ENCODE results near the gene IL1RN.

The IL1RN gene

DNA sequence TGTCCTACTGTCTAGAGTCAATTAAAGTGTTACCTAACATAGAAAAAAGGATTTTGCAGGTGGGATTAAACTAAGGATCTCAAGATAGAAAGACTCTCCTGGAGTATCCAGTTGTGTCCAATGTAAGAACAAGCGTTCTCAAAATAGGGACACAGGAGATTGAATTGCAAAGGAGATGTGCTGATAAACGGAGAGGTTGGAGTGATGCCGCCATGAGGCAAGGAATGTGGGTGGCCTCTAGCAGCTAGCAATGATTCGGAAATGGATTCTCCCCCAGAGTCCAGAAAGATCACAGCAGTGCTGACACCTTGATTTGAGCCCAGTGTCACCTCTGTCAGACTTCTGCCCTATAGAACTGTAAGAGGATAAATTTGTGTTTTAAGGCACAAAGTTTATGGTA, 24.1 kb upstream of the IL1RN start:
- no peak for DNase-seq (ENCODE audit: low read depth, low spot score)

DNA sequence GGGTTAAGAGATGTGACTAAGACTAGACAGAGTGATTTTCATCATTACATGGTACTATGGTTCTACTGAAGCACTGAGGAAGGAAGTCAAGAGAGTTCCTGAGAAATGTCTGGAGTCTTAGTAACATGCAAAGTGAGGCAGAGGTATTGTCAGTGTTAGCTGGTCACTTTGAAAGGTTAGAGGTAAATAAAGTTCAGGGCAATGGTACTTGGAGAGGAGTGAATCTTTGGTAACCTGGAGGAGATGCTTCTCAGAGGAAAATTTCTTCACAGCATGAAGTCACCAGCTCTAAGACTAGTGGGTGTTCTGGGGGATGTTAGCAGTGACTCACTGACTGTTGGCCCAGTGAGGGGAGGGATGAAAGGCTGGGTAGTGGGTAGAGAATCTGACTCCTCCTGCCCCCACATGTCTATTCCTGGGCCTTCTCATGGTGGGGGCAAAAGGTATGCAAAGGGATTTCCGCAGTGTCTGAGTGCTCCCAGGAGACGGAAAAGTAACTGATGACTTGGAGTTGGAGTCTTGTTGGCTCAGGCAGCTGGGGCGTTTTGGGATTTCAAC, 23.3 kb upstream of the IL1RN start:
- DNase-seq (ENCODE audit: low read depth, low spot score) = no peak

DNA sequence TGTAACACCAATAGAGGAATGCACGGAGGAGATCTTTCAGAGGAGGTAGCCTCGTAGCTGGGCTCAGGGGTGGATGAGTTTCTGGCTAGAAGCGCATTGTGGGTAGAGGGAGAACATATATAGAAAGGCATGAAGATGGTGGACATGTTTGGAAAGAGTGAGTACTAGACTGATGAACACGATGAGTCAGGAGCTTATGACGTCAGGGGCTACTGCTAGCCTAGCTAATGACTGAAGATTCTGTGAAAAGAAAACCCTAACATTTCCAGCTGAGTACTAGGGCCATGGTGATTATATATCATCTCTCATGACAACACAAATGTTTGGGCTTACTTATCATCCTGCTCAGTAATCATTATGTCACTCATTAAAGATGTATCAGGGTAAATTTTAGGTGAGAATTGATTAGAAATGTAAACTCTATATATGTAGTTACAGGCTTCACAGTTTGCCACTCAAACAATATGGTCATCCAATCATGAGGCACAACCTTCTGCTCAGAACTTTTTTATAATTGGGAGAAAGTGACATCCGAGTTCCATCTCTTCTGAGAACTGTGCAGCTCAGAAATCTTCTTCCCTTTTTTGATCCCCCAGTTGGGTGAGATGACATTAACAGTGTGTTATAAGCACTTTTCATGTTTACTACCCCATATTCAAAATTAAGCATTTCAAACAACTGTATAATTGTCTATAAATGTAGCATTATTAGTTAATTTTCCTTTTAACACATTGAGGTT, 22.2 kb upstream of the IL1RN start:
- DNase-seq (ENCODE audit: low read depth, low spot score) = no peak

DNA sequence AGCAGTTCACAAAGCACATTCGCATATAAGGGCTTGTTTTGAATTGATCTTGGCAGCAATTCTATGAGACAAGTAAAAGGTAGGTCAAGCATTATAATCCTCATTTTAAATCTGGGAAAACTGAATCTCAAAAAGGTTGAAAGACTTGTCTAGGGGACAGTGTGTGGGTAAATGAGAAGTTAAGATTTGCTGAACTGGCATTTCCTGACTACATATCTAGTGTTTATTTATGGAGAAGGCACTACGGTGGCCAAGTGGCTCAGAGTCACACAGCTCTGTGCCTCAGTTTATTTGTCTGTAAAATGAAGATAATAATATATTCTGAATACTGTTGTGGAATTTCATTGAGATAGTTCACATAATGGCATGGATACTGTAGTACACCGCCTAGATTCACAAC, 16.3 kb upstream of the IL1RN start:
- DNase-seq (ENCODE audit: low read depth, low spot score) = no peak

DNA sequence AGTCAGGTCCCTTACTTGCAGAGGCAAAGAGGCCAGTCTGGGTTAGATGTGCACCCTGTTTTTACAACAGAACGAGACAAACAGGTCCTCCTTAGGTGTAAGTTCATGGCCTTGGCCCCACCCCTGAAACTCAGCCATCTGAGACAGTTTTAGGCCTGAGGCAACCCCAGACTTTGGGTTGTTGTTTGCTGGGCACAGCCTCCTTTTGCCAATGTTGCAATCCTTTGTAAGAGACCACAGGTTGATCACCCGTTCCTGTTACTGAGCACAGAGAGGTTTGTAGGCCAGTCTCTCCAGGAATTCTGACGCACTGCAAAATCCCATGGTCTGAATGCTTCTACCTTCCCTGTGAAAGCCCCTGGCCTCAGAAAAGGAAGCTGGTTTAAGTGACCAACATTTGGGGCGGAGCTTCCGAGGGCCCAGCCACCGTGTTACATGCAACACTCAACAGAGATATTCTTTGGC, 15.5 kb upstream of the IL1RN start:
- no peak for DNase-seq (ENCODE audit: low read depth, low spot score)

DNA sequence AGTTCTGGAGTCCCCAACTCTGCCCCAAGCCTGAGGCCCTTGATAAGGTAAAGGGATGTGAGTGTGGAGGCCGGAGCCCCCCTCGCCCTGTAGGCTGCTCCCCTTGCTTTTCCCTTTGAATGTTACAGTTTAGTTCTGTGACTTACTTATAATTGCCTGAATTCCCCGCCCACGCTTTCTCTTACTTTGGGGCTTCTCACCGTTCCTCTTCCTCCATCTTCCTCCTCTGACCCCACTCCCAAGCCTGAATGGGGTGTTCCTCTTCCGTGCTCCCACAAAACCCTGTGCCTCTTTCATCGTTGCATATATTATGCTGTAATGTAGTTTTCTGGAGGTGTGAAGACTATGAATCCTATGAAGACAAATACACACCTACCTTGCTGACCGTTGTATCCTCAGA, 15.0 kb upstream of the IL1RN start:
- DNase-seq (ENCODE audit: low read depth, low spot score) = no peak

DNA sequence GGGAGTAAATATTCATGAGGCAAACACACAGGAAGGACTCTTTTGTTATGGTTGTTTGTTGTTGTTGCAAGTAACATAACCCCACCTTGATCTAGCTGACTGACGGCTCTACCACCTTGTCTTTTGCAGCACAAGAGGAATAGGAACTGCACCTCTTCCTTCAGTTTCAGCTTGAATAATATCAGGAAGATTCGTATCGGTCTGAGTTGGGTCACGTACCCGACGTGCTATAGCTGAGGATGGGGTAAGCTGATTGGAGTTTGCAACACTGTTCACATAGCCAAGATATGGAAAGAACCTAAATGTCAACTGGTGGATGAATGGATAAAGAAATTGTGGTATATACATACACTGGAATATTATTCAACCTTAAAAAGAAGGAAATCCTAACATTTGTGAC, 14.5 kb upstream of the IL1RN start:
- no peak for DNase-seq (ENCODE audit: low read depth, low spot score)

DNA sequence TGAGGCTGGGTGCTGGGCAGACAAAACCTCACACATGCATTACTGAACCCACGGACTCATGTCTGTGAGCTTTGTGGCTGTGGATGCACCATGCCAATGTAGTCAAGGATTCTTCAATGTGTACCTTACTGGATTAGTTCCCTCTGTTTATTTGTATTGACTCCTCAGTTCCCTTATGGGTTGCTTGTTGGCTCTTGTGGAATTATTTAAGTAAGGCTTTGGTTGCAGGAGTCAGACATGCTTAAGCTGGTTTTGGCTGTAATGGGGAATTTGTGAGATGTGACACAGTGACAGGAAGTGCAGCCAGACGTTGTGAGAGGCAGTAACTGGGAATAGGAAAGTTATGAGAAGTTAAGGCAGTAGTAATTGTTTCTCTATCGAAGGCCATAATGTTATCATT, 13.6 kb upstream of the IL1RN start:
- no peak for DNase-seq (ENCODE audit: low read depth, low spot score)

DNA sequence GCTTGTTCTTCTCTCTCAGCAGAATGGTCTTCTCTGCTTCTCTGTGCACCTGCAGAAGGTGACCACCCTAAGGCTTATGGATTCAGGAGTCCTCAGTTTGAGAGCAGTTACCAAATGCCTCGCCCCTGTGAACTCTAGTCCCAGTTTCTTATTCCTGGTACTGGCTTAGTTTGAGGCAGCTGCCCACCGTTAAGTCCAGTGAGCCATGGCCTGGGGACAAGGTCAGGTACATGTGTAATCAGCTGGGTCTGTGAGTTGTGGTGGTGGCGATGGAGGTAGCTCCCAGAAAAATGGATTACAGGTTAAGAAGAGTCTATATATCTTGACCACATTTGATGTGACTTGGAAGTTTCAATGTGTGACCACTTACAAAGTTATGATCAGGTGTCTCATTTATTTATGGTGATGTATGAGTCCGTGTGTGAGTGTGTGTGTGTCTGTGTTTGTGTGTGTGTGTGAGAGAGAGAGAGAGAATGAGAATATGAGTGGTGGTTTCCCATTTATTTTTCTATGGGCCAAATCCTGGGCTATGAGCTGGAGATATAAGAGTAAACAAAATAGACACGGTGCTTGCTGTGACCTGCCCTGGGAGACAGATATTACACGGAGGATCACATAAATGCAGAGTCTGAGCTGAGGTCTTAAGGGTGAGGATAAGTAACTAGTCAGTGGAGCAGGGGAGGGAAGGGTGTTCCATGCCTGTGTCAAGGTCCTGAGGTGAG, 13.0 kb upstream of the IL1RN start:
- no peak for DNase-seq (ENCODE audit: low read depth, low spot score)

DNA sequence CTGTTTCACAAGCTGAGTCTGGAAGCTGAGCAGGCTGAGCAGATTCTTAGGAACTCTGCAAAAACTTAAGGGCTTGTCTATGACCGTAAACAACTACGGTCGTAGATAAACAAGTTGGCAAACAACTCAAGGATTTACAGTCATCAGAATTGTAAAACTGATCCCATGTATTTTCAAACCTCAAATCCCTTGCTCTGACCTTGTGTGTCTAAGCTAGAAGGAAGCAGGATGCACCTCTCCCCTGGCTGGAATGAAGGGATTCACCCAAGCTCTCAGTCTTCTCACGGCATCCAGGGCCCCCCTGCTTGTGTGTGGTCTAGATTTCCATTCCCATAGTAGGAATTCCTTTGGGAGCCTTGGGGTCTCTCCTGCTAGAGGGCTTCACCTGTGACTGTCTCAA, 12.4 kb upstream of the IL1RN start:
- no peak for DNase-seq (ENCODE audit: low read depth, low spot score)

DNA sequence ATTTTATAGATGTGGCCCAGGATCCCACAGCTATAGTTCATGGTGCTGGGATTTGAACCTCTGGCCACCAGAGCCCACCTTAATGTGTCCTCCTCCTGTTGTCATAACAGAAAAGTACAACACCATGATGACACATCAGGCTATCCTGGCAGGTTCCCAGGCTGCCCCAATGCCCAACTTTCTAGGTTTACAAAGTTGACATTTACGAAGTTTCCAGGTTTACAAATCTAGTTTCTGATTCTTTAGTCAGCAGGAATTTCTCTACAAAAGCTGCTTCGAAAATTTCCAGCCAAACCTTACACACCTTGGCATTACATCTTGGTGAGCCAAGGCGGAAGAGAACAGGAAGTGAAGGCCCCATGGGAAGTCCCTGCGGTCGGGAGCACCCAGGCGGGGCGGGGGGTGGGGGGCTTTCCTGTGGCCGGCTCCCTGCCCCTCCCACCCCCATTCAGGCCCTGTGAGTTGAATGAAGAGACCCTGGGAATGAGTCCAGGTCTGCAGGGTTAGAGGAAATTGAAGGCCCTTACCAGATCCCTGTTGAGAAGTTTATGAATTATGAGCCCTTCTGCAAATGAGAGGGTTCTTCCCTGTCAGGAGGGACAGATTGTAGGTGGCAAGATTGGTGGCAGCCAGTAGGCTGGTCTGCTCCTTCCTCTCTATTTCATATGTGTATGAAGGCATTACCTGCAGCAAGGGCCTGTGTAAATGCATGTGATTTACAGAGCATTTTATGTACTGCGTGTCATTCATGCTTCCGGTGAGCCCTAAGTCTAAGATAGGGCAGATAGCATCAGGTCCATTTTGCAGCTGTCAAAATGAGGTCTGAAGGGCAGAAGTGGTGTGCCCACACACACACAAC, 11.1 kb upstream of the IL1RN start:
- DNase-seq (ENCODE audit: low read depth, low spot score) = no peak

DNA sequence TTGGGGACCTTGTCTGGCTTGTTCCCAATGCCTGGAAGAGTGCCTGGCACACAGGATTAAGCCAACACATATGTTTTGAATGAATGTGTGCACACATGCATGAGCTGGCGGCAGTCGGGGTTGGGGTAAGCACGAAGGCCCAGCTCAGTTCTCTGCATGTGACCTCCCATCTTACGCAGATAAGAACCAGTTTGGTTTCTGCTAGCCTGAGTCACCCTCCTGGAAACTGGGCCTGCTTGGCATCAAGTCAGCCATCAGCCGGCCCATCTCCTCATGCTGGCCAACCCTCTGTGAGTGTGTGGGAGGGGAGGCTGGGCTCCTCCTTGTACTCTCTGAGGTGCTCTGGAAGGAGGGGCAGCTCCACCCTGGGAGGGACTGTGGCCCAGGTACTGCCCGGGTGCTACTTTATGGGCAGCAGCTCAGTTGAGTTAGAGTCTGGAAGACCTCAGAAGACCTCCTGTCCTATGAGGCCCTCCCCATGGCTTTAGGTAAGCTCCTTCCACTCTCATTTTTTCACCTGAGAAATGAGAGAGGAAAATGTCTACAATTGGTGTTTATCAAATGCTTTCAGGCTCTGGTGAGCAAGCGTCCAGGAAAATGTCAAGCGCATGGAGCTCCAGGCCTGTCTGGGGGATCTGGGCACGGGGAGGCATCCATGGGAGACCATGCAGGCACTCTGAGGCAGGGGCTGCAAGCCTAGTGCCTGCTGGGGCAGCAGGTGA, 9.7 kb upstream of the IL1RN start:
- DNase-seq (ENCODE audit: low read depth, low spot score) = no peak

DNA sequence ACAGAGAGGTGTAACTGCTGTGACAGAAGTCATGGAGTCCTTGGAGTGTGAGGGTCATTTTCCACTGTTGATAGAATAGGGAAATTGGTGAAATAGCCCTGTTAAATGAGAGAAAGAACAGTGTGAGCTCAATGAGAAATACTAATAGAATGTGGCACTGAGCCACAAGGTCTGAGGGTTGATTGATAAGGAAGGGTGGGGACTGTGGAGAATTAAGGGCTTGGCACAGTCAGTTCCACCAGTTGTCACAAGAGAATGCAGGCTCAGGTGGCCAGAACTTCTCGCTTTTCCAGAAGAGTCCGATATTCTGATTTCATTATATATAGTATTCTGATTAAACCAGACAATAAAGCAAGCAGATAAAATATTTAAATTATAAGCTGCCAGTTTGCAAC, 9.1 kb upstream of the IL1RN start:
- no peak for DNase-seq (ENCODE audit: low read depth, low spot score)

DNA sequence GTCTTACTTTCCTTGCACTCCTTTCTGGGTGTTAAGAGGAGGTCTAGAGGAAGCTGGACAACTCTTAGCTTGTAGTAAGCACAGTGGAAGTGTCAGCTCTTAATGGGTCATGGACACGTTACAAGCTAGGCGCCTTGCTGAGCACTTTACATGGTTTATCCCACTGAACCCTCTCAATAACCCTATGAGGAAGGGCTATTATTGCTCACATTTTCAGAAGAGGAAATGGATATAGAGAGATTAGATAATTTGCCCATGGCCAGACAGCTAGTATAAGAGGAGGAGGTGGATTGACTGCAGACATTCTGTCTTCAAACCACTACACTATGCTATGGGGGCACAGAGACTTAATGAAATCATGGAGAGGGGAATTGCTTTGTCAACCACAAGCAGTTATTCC, 8.3 kb upstream of the IL1RN start:
- DNase-seq (ENCODE audit: low read depth, low spot score) = no peak

DNA sequence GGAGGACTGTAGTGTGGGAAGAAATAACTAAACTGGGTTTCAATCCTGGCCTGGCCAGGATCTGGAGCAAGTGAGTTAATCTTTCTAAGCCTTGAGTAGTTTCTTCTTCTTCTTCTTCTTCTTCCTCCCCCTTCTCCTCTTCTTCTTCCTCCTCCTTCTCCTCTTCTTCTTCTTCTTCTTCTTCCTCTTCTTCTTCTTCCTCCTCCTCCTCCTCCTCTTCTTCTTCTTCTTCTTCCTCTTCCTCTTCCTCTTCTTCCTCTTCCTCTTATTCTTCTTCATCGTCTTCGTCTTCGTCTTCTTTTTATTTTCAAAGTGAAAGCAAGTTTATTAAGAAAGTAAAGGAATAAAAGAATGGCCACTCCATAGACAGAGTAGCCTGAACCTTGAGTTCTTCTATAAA, 6.5 kb upstream of the IL1RN start:
- DNase-seq (ENCODE audit: low read depth, low spot score) = no peak

DNA sequence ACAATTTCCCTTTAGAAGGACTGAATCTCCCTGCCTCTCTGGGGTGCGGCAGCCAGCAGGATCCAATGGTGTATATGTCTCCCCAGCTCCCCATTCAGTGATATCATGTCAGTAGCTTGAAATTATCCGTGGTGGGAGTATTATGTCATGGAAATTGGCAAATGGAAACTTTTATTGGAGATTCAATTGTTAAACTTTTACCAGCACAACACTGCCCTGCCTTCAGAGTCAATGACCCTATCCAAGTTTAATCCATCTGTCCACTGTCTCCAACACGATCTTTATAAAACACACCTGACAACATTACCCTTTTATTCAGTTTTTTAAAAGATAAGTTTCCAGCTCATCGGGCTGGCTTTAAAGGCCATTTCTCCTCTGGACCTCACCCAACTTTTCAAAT, 5.0 kb upstream of the IL1RN start:
- no peak for DNase-seq (ENCODE audit: low read depth, low spot score)

DNA sequence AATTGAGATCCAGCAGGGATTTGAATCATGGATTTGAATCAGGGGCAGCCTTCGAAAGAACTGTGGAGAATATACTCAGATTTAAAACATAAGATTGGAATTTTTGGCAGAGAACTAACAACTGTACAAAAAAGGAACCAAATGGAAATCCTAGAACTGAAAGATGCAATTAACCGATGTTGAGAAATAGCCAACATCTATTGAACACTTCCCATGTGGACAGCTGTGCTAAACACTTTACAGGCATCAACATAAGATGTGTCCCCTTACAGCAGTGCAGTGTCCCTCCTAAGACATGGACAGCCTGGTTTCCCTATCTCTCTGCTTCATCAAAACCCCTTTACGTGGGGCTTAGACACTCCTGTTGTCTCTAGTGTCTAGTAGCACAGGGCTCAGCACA, 3.7 kb upstream of the IL1RN start:
- DNase-seq (ENCODE audit: low read depth, low spot score) = no peak

DNA sequence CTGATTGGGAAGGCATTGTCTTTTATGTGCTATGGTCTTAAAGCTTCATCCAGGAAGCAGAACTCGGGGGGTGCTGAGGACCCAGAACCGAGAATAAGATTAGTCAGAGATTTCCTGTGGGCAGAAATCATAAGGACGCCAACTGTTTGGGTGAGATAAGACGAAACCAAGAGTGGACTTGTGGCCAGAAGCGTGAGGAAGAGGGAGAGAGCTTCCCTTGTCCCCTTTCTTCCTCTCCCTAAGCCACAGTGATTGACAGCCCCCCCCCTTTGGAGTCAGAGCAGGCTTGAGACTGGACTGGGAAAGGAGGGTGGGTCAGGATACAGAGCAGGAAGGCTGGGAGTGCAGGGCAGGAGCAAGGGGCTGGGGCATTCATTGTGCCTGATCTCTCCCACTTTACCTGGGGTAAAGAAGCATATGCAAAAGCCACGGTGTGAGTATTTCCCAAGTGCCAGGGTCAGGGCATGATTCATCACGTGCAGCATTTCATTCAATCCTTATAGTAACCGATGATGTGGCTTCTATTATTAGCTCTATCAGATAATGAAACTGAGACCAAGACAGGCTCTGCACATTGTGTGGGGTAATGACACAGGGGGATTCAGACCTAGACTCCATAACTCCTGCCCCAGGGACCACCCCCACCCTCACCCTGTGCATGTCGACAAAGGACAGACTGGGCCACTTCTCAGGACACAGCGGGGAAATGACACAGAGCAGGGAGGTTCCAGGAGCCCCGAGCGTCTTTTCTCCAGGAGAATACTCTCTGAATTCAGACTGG, 3.0 kb upstream of the IL1RN start:
- no peak for DNase-seq (ENCODE audit: low read depth, low spot score)

DNA sequence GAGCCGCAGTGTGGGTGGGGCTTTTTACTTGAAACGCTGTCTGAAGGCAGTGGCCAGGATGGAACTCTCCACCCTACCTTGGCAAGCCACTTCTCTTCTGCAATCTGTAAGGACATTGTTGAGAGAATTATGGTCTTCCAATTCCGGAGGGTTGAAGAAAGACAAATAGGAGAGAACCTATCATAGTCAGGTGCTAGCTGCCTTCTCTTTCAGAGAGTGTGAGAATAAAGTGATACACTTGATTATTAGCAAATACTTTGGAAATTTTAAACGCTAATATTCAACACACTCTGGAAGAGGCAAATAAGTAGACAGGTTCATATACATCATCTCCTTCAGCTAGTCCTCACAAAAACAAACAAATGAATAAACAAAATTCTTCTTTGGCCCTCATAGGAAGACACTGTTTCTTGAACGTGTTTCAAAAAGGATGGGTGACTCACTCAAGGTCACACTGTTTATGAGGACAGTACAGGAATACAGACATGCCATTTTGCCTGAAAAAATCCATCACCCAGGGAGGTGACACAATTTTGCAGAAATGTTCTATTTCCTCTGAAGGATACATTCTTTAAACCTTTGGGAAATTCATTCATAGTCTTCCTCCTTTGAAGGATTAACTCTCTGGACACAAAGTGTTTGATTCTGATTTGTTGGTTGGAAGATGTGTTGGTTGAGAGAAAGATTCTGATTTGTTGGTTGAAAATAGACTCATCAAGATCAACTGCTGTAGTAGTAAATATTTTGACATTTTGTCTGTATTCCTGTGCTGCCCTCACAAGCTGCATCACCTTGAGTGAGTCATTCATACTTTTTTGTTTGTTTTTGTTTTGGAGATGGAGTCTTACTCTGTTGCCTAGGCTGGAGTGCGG, 2.2 kb upstream of the IL1RN start:
- no peak for DNase-seq (ENCODE audit: low read depth, low spot score)
